Measurements from ENCODE around the gene ZNF322.

The ZNF322 gene

GRCh38 chr6:26613689-26614683 is 45.6 kb downstream of the ZNF322 start:
- Histone ChIP-seq H3K27me3 (ENCODE audit: insufficient read depth, low read length) (peaks cover 70% of the 10 kb centered on the region), H3K27ac (ENCODE audit: low read depth, low read length) (no peak overlapping the region), H3K36me3 (ENCODE audit: insufficient read depth, low read length) (no peaks in the 10 kb centered on the region), H3K4me1 (ENCODE audit: insufficient read depth, low read length) (0 out of 2 replicates have a peak, but pooled peaks cover 7% of the 10 kb centered on the region), H3K4me3 (ENCODE audit: low read length) (peak overlapping the region; percentile 90), H3K9ac (ENCODE audit: low read depth, low read length) (peak overlapping the region; percentile 63), H3K9me3 (ENCODE audit: insufficient read depth, low read depth, low read length) (peaks cover 7% of the 10 kb centered on the region; the same call in 1 of the 2 replicates)
- under 1% methylated on average over 68 of the region's 68 CpGs for WGBS

- no peaks in the 10 kb centered on the region for H3K36me3 ChIP-seq (ENCODE audit: insufficient read depth, low read length)
- H3K9me3 ChIP-seq (ENCODE audit: insufficient read depth, low read depth, low read length), result peaks cover 7% of the 10 kb centered on the region; the same call in 1 of the 2 replicates
- peak overlapping the region; percentile 90 for H3K4me3 ChIP-seq (ENCODE audit: low read length)
- 0 out of 2 replicates have a peak, but pooled peaks cover 7% of the 10 kb centered on the region for H3K4me1 ChIP-seq (ENCODE audit: insufficient read depth, low read length)
- peaks cover 70% of the 10 kb centered on the region for H3K27me3 ChIP-seq (ENCODE audit: insufficient read depth, low read length)
- H3K27ac ChIP-seq (ENCODE audit: low read depth, low read length), result no peak overlapping the region
- WGBS, result 23% methylated on average over 19 of the region's 19 CpGs
- H3K9ac ChIP-seq (ENCODE audit: low read depth, low read length), result no peak overlapping the region
These were observed 46.3 kb downstream of the ZNF322 start for GRCh38 chr6:26613201-26613600.

- peaks cover 70% of the 10 kb centered on the region for H3K27me3 ChIP-seq (ENCODE audit: insufficient read depth, low read length)
- no peaks in the 10 kb centered on the region for H3K36me3 ChIP-seq (ENCODE audit: insufficient read depth, low read length)
- 64% methylated on average over 1 of the region's 1 CpG for WGBS
- H3K4me3 ChIP-seq (ENCODE audit: low read length), result no peak overlapping the region
- H3K27ac ChIP-seq (ENCODE audit: low read depth, low read length), result no peak overlapping the region
- H3K9me3 ChIP-seq (ENCODE audit: insufficient read depth, low read depth, low read length), result peaks cover 4% of the 10 kb centered on the region; the same call in 1 of the 2 replicates
- no peak overlapping the region for H3K9ac ChIP-seq (ENCODE audit: low read depth, low read length)
- H3K4me1 ChIP-seq (ENCODE audit: insufficient read depth, low read length), result 0 out of 2 replicates have a peak, but pooled peaks cover 7% of the 10 kb centered on the region
These were observed 47.9 kb downstream of the ZNF322 start for GRCh38 chr6:26611599-26611998.

GRCh38 chr6:26609463-26609862 is 50.1 kb downstream of the ZNF322 start:
- WGBS, result 84% methylated on average over 3 of the region's 3 CpGs
- Histone ChIP-seq H3K4me1 (ENCODE audit: insufficient read depth, low read length) (no peaks in the 10 kb centered on the region), H3K27ac (ENCODE audit: low read depth, low read length) (no peak overlapping the region), H3K27me3 (ENCODE audit: insufficient read depth, low read length) (peaks cover 66% of the 10 kb centered on the region), H3K9ac (ENCODE audit: low read depth, low read length) (no peak overlapping the region), H3K4me3 (ENCODE audit: low read length) (no peak overlapping the region), H3K36me3 (ENCODE audit: insufficient read depth, low read length) (no peaks in the 10 kb centered on the region), H3K9me3 (ENCODE audit: insufficient read depth, low read depth, low read length) (no peaks in the 10 kb centered on the region)

GRCh38 chr6:26607434-26608230 is 51.9 kb downstream of the ZNF322 start:
- Histone ChIP-seq H3K4me3 (ENCODE audit: low read length) (peak overlapping the region; percentile 25; the same call in 1 of the 2 replicates), H3K9ac (ENCODE audit: low read depth, low read length) (peak overlapping the region; percentile 22), H3K27me3 (ENCODE audit: insufficient read depth, low read length) (peaks cover 48% of the 10 kb centered on the region), H3K9me3 (ENCODE audit: insufficient read depth, low read depth, low read length) (no peaks in the 10 kb centered on the region), H3K27ac (ENCODE audit: low read depth, low read length) (no peak overlapping the region), H3K36me3 (ENCODE audit: insufficient read depth, low read length) (no peaks in the 10 kb centered on the region), H3K4me1 (ENCODE audit: insufficient read depth, low read length) (no peaks in the 10 kb centered on the region)
- WGBS, result 57% methylated on average over 7 of the region's 7 CpGs

- H3K4me1 ChIP-seq (ENCODE audit: insufficient read depth, low read length), result no peaks in the 10 kb centered on the region
- no peak overlapping the region for H3K27ac ChIP-seq (ENCODE audit: low read depth, low read length)
- peaks cover 21% of the 10 kb centered on the region; the same call in 1 of the 2 replicates for H3K27me3 ChIP-seq (ENCODE audit: insufficient read depth, low read length)
- no peak overlapping the region for H3K9ac ChIP-seq (ENCODE audit: low read depth, low read length)
- 80% methylated on average over 3 of the region's 3 CpGs for WGBS
- no peak overlapping the region for H3K4me3 ChIP-seq (ENCODE audit: low read length)
- peaks cover 2% of the 10 kb centered on the region; the same call in 1 of the 2 replicates for H3K36me3 ChIP-seq (ENCODE audit: insufficient read depth, low read length)
- no peaks in the 10 kb centered on the region for H3K9me3 ChIP-seq (ENCODE audit: insufficient read depth, low read depth, low read length)
These were observed 54.7 kb downstream of the ZNF322 start for GRCh38 chr6:26604797-26605196.

GRCh38 chr6:26604026-26604425 is 55.5 kb downstream of the ZNF322 start:
- peaks cover 10% of the 10 kb centered on the region for H3K36me3 ChIP-seq (ENCODE audit: insufficient read depth, low read length)
- WGBS, result 81% methylated on average over 1 of the region's 3 CpGs

GRCh38 chr6:26602262-26602661 is 57.3 kb downstream of the ZNF322 start:
- peaks cover 13% of the 10 kb centered on the region; the same call in 1 of the 2 replicates for H3K27me3 ChIP-seq (ENCODE audit: insufficient read depth, low read length)
- no peak overlapping the region for H3K4me3 ChIP-seq (ENCODE audit: low read length)
- no peak overlapping the region for H3K27ac ChIP-seq (ENCODE audit: low read depth, low read length)
- no peak overlapping the region for H3K9ac ChIP-seq (ENCODE audit: low read depth, low read length)
- H3K4me1 ChIP-seq (ENCODE audit: insufficient read depth, low read length), result 0 out of 2 replicates have a peak, but pooled peaks cover 2% of the 10 kb centered on the region
- WGBS, result 92% methylated on average over 3 of the region's 3 CpGs
- no peaks in the 10 kb centered on the region for H3K9me3 ChIP-seq (ENCODE audit: insufficient read depth, low read depth, low read length)
- H3K36me3 ChIP-seq (ENCODE audit: insufficient read depth, low read length), result peaks cover 21% of the 10 kb centered on the region

More at GRCh38 chr6:26604026-26604425, 55.5 kb downstream of the ZNF322 start:
- Histone ChIP-seq H3K9ac (ENCODE audit: low read depth, low read length) (no peak overlapping the region), H3K4me1 (ENCODE audit: insufficient read depth, low read length) (no peaks in the 10 kb centered on the region), H3K9me3 (ENCODE audit: insufficient read depth, low read depth, low read length) (no peaks in the 10 kb centered on the region), H3K27me3 (ENCODE audit: insufficient read depth, low read length) (peaks cover 13% of the 10 kb centered on the region; the same call in 1 of the 2 replicates), H3K27ac (ENCODE audit: low read depth, low read length) (no peak overlapping the region), H3K4me3 (ENCODE audit: low read length) (no peak overlapping the region)

- H3K9me3 ChIP-seq (ENCODE audit: insufficient read depth, low read depth, low read length), result no peaks in the 10 kb centered on the region
- no peak overlapping the region for H3K27ac ChIP-seq (ENCODE audit: low read depth, low read length)
- no peak overlapping the region for H3K9ac ChIP-seq (ENCODE audit: low read depth, low read length)
- no peak overlapping the region for H3K4me3 ChIP-seq (ENCODE audit: low read length)
- H3K27me3 ChIP-seq (ENCODE audit: insufficient read depth, low read length), result peaks cover 6% of the 10 kb centered on the region; the same call in 1 of the 2 replicates
- peaks cover 21% of the 10 kb centered on the region for H3K36me3 ChIP-seq (ENCODE audit: insufficient read depth, low read length)
- 0 out of 2 replicates have a peak, but pooled peaks cover 2% of the 10 kb centered on the region for H3K4me1 ChIP-seq (ENCODE audit: insufficient read depth, low read length)
These were observed 58.8 kb downstream of the ZNF322 start for GRCh38 chr6:26600759-26601158.

- Histone ChIP-seq H3K36me3 (ENCODE audit: insufficient read depth, low read length) (peaks cover 21% of the 10 kb centered on the region), H3K9ac (ENCODE audit: low read depth, low read length) (no peak overlapping the region), H3K4me1 (ENCODE audit: insufficient read depth, low read length) (0 out of 2 replicates have a peak, but pooled peaks cover 2% of the 10 kb centered on the region), H3K27me3 (ENCODE audit: insufficient read depth, low read length) (peaks cover under 1% of the 10 kb centered on the region; the same call in 1 of the 2 replicates), H3K9me3 (ENCODE audit: insufficient read depth, low read depth, low read length) (no peaks in the 10 kb centered on the region), H3K4me3 (ENCODE audit: low read length) (no peak overlapping the region), H3K27ac (ENCODE audit: low read depth, low read length) (no peak overlapping the region)
- 97% methylated on average over 1 of the region's 1 CpG for WGBS
These were observed 60.0 kb downstream of the ZNF322 start for GRCh38 chr6:26599591-26599990.

Measured in HUES64 (cell line).